Endodermal cell (in vitro differentiated cells): ENCODE results near the gene GPR6. TPM values are rescaled to one million over a fixed set of nuclear protein-coding genes. Genes with fewer than 3 reads are reported as not detected.

Experiments used
- DNase-seq: peaks from one replicate; pipeline ENCODE4 v3.0.0-alpha.2; 2017
- H3K27ac ChIP-seq: 2 replicates; pipeline ENCODE4 v1.5.1; 2013; ENCODE audit warnings: mild to moderate bottlenecking, low read depth, low read length, moderate library complexity
- H3K27me3 ChIP-seq: 2 replicates; pipeline ENCODE4 v1.6.1; 2013; ENCODE audit warnings: mild to moderate bottlenecking, low read length, moderate library complexity; ENCODE audit not compliant: insufficient read depth, control insufficient read depth, poor library complexity, severe bottlenecking
- H3K36me3 ChIP-seq: 2 replicates; pipeline ENCODE4 v1.7.0; 2013; ENCODE audit warnings: mild to moderate bottlenecking, low read length, moderate library complexity; ENCODE audit not compliant: control insufficient read depth, insufficient read depth
- H3K4me1 ChIP-seq: one replicate; pipeline ENCODE4 v1.7.0; 2013; ENCODE audit warnings: low read length; ENCODE audit not compliant: control insufficient read depth, insufficient read depth
- H3K4me3 ChIP-seq: 2 replicates; pipeline ENCODE4 v1.5.1; 2013; ENCODE audit warnings: mild to moderate bottlenecking, low read length, moderate library complexity
- H3K9ac ChIP-seq: 2 replicates; pipeline ENCODE4 v1.6.1; 2013; ENCODE audit warnings: mild to moderate bottlenecking, low read length, moderate library complexity; ENCODE audit not compliant: poor library complexity, severe bottlenecking; ENCODE audit errors: extremely low read depth
- H3K9me3 ChIP-seq: 2 replicates; pipeline ENCODE4 v1.6.1; 2013; ENCODE audit warnings: mild to moderate bottlenecking, low read length, moderate library complexity; ENCODE audit not compliant: control insufficient read depth
- H3K27ac Mint-ChIP-seq: 2 replicates; pipeline ENCODE4 v1.8.0; 2020; ENCODE audit warnings: mixed read lengths
- H3K27me3 Mint-ChIP-seq: 2 replicates; pipeline ENCODE4 v1.8.0; 2021; ENCODE audit warnings: mild to moderate bottlenecking, mixed read lengths; ENCODE audit not compliant: insufficient read depth
- H3K36me3 Mint-ChIP-seq: 2 replicates; pipeline ENCODE4 v1.8.0; 2020; ENCODE audit warnings: low read depth, mixed read lengths
- H3K4me1 Mint-ChIP-seq: 2 replicates; pipeline ENCODE4 v1.8.0; 2020; ENCODE audit warnings: mixed read lengths
- H3K4me3 Mint-ChIP-seq: 2 replicates; pipeline ENCODE4 v1.8.0; 2020; ENCODE audit warnings: mild to moderate bottlenecking, moderate library complexity, mixed read lengths
- H3K9me3 Mint-ChIP-seq: 2 replicates; pipeline ENCODE4 v1.8.0; 2020; ENCODE audit warnings: mild to moderate bottlenecking, mixed read lengths
- WGBS, 2 experiments: methylation state at CpG; one replicate each; pipeline versions ENCODE4 v1.1.5 to v1.1.7; 2013; ENCODE audit warnings: missing lambda C conversion rate in 2 of 2, mixed read lengths in 1 of 2; ENCODE audit not compliant: insufficient coverage in 1 of 2, insufficient read length in 1 of 2; 5-methylcytosine and 5-hydroxymethylcytosine counted together
- total RNA-seq, 2 donors: library from RNA; stranded (reverse); fragmentation: NEBNext Ultra II Directional in 1 of 2; extraction: Animal tissue kit (Norgen Biotek cat#: 25700) in 1 of 2; gene quantifications; 2 replicates in 1 of 2; 3 replicates in 1 of 2; pipeline ENCODE4 v1.2.1, GENCODE V29; 2021
- TF ChIP-seq, protein P1 (sequence below): fragments of 200-600 bp; sonication (generic); conservative IDR thresholded peaks from 2 replicates; pipeline ENCODE4 v1.5.0; 2021; ENCODE audit warnings: antibody characterized with exemption, mild to moderate bottlenecking

Gene GPR6
- total RNA-seq, 2 donors from 2014 or later, result 0.24 TPM; not detected in 1

DNA sequence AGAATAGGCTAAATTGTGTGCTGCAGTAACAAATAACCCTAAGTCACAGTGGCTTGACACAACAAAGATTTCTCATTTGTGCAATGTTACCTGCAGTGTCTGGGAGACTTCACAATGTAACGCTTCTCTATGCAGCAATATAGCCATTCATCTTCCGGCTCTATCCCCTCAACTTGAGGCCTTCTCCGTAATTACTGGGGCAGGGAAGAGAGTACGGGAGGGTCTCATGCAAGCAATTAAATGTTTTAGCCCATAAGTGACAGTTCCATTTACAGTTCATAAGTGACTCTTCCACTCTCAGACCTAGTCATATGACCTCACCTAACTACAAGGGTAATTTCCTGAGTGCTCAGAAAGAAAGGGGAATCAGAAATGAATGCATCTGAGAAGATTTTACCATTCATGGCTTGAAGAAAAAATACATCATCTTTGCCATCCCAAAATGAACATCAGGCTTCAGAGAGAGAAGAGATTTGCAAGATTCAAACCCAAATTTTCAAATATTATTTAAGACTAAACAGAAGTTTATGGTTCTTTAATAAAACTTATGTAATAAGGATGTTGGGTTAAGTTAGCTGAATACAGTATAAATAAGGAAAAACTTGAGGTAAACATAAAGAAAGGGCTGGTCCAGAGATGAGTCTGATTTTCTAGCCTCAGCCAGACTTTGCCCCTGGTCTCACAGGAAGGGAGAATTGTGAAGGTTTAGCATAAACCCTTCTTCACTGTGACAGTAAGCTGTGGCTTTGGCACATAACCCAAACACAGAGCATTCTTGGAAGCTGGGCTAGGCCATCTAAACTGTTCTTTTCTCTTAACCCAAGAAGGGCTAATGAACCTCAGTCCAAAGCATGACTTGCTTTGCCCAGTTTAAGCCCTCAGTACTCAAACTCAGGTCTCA lies 13.3 kb downstream of the GPR6 start:
- H3K9me3 ChIP-seq, result peaks cover 3% of the 10 kb centered on the region
- peaks cover 4% of the 10 kb centered on the region for H3K27me3 Mint-ChIP-seq
- 86 to 97% methylated on average over 3 to 4 of the region's 4 CpGs for WGBS, 2 experiments
- H3K4me3 ChIP-seq, result no peak overlapping the region
- H3K36me3 ChIP-seq, result no peaks in the 10 kb centered on the region
- H3K27ac ChIP-seq, result no peak overlapping the region
- peaks cover 11% of the 10 kb centered on the region for H3K27me3 ChIP-seq
- H3K9me3 Mint-ChIP-seq, result no peaks in the 10 kb centered on the region
- H3K4me1 ChIP-seq, result no peaks in the 10 kb centered on the region
- H3K4me3 Mint-ChIP-seq, result no peak overlapping the region
- H3K36me3 Mint-ChIP-seq, result no peaks in the 10 kb centered on the region
- TF ChIP-seq, protein P1, sequence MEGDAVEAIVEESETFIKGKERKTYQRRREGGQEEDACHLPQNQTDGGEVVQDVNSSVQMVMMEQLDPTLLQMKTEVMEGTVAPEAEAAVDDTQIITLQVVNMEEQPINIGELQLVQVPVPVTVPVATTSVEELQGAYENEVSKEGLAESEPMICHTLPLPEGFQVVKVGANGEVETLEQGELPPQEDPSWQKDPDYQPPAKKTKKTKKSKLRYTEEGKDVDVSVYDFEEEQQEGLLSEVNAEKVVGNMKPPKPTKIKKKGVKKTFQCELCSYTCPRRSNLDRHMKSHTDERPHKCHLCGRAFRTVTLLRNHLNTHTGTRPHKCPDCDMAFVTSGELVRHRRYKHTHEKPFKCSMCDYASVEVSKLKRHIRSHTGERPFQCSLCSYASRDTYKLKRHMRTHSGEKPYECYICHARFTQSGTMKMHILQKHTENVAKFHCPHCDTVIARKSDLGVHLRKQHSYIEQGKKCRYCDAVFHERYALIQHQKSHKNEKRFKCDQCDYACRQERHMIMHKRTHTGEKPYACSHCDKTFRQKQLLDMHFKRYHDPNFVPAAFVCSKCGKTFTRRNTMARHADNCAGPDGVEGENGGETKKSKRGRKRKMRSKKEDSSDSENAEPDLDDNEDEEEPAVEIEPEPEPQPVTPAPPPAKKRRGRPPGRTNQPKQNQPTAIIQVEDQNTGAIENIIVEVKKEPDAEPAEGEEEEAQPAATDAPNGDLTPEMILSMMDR, result no peak
- H3K27ac Mint-ChIP-seq, result no peak overlapping the region
- DNase-seq, result no peak
- H3K4me1 Mint-ChIP-seq, result no peaks in the 10 kb centered on the region
- H3K9ac ChIP-seq, result no peak overlapping the region

DNA sequence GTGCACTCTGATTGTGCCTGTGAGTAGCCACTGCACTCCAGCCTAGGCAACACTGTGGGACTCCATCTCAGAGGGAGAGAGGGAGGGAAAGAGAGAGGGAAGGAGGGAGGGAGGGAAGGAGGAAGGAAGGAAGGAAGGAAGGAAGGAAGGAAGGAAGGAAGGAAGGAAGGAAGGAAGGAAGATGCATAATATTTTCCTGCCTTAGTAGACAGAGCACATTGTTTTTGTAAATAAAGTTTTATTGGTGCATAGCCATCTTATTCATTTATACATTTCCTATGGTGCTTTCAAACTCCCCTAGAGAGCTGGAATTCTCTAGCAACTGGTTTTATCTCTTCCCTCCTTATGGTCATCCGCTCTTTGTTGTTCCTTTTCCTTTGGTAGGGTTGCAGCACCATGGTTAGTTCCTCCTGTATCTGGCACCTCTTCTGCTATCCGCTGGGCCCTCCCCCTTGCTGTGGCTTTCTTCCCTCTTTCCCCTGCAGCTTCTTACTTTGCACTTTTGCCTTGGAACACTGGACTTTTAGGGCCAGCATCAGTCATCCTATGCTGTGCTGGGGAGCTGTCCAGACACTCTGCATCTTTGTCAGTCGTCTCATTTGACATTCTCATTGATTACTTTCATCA lies 20.2 kb downstream of the GPR6 start:
- Histone ChIP-seq H3K27ac (no peak overlapping the region), H3K9me3 (no peaks in the 10 kb centered on the region), H3K27me3 (peaks cover 49% of the 10 kb centered on the region), H3K9ac (no peak overlapping the region), H3K36me3 (no peaks in the 10 kb centered on the region), H3K4me1 (no peaks in the 10 kb centered on the region), H3K4me3 (no peak overlapping the region)
- Mint-ChIP-seq H3K36me3 (no peaks in the 10 kb centered on the region), H3K27me3 (peaks cover 14% of the 10 kb centered on the region), H3K27ac (no peak overlapping the region), H3K4me3 (no peak overlapping the region), H3K9me3 (no peaks in the 10 kb centered on the region), H3K4me1 (no peaks in the 10 kb centered on the region)
- TF ChIP-seq, protein P1, result no peak
- 58 to 62% methylated on average over 3 of the region's 3 CpGs for WGBS, 2 experiments
- DNase-seq, result peak; percentile 65

DNA sequence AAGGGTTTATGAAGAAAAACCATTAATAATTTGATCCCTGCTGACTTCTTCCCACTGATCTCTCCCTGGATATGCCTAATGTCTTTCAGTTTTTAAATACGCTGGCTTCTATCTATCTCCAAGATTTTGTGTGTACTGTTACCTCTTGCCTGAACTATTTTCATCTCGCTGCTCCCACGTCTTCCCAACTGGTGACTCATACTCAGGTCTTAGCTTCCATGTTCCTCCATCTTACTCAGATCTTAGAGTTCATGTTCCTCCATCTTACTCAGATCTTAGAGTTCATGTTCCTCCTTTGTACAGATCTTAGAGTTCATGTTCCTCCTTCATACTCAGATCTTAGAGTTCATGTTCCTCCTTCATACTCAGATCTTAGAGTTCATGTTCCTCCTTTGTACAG lies 21.6 kb downstream of the GPR6 start:
- no peak overlapping the region for H3K27ac ChIP-seq
- H3K27ac Mint-ChIP-seq, result no peak overlapping the region
- no peaks in the 10 kb centered on the region for H3K36me3 ChIP-seq
- peaks cover 42% of the 10 kb centered on the region for H3K27me3 ChIP-seq
- WGBS, 2 experiments, result 85 to 91% methylated on average over 3 of the region's 3 CpGs
- TF ChIP-seq, protein P1, result no peak
- H3K27me3 Mint-ChIP-seq, result peaks cover 16% of the 10 kb centered on the region
- no peak overlapping the region for H3K4me3 Mint-ChIP-seq
- H3K9ac ChIP-seq, result no peak overlapping the region
- no peak for DNase-seq
- H3K36me3 Mint-ChIP-seq, result no peaks in the 10 kb centered on the region
- H3K4me3 ChIP-seq, result no peak overlapping the region
- H3K9me3 Mint-ChIP-seq, result peaks cover 3% of the 10 kb centered on the region
- no peaks in the 10 kb centered on the region for H3K9me3 ChIP-seq
- H3K4me1 Mint-ChIP-seq, result no peaks in the 10 kb centered on the region
- H3K4me1 ChIP-seq, result no peaks in the 10 kb centered on the region
